Posterior vena cava (tissue), 2 donors: ENCODE data around the gene FUBP1. TPM values are rescaled to one million over a fixed set of nuclear protein-coding genes. Genes with fewer than 3 reads are reported as not detected.
"Not testable (repeated sequence)": the region's sequence is repeated elsewhere in the genome, so short reads cannot be mapped to it uniquely, and the experiment has no call there.

Source experiments
- DNase-seq: peaks from one replicate; pipeline ENCODE4 v3.0.0-alpha.2; 2020; ENCODE audit warnings: low spot score
- intact Hi-C, 2 donors: fragments of 100-400 bp; cut with DNase I; formaldehyde crosslinking; loops; one replicate each; pipeline versions ENCODE4 v1.14.1 to v1.14.2; 2022 to 2023
- long read RNA-seq, 2 donors: library from polyadenylated mRNA; unstranded; transcript quantifications; one replicate each; pipeline ENCODE4 v2.0.0, GENCODE V29; 2020 to 2021
- total RNA-seq, 2 donors: library from RNA; stranded (reverse); fragmentation: NEBNext Ultra II Directional; extraction: Animal tissue kit (Norgen Biotek cat#: 25700); gene quantifications; one replicate each; pipeline ENCODE4 v1.2.1, GENCODE V29; 2021
- donor health status: DM: yes; HTN: yes; CAD: no.
- donor health status: DM: yes; HTN: yes; CAD: no.

The FUBP1 gene
- total RNA-seq: 10 to 100 TPM; 90.7 to 99.3 TPM
- long read RNA-seq, donor 1, partial matches to known transcripts: 3 of 12 reads
- long read RNA-seq, donor 1, other reads (novel, unspliced or antisense): 7 of 12 reads
- long read RNA-seq, donor 2, partial matches to known transcripts: 7 of 30 reads
- long read RNA-seq, donor 2, other reads (novel, unspliced or antisense): 19 of 30 reads

- DNase-seq: peak; percentile 98
- intact Hi-C loops: loop anchor here in 1 of 2 donors (10.0 kb wide), 1 partner anchor 126 kb away; no protein-coding TSS in a partner anchor
Measured at GRCh38 chr1:77978969-77979876, at the start of gene FUBP1. TSS of gene FUBP1 (minus strand) at chr1:77979072. CDS start at chr1:77979004, 68 bp downstream.

- intact Hi-C loops, DNase-seq: not testable (repeated sequence)
Measured at GRCh38 chr1:78021134-78021533, 42.3 kb upstream of the FUBP1 start.

- intact Hi-C loops: loop anchor here in 1 of 2 donors (10.0 kb wide), 1 partner anchor 86 kb away; no protein-coding TSS in a partner anchor
- DNase-seq: no peak
Measured at GRCh38 chr1:78019024-78019423, 40.2 kb upstream of the FUBP1 start.

GRCh38 chr1:78015148-78015547 is 36.3 kb upstream of the FUBP1 start:
- no peak for DNase-seq
- intact Hi-C loops: loop anchor here in 1 of 2 donors (10.0 kb wide), 1 partner anchor 90 kb away; no protein-coding TSS in a partner anchor

- intact Hi-C loops: loop anchor here in 1 of 2 donors (10.0 kb wide), 1 partner anchor 94 kb away; no protein-coding TSS in a partner anchor
- DNase-seq: no peak
Measured at GRCh38 chr1:78011050-78011449, 32.2 kb upstream of the FUBP1 start.

- no peak for DNase-seq
- intact Hi-C loops: loop anchor here in 1 of 2 donors (10.0 kb wide), 1 partner anchor 95 kb away; no protein-coding TSS in a partner anchor
Measured at GRCh38 chr1:78009836-78010235, 31.0 kb upstream of the FUBP1 start.

- intact Hi-C loops: no loop called here
- no peak for DNase-seq
Measured at GRCh38 chr1:78009276-78009675, 30.4 kb upstream of the FUBP1 start.

- no peak for DNase-seq
- intact Hi-C loops: no loop called here
Measured at GRCh38 chr1:78007677-78008341, 28.9 kb upstream of the FUBP1 start.

- intact Hi-C loops: no loop called here
Measured at GRCh38 chr1:78006521-78006920, 27.6 kb upstream of the FUBP1 start.

GRCh38 chr1:78005755-78006154 is 26.9 kb upstream of the FUBP1 start:
- no peak for DNase-seq
- intact Hi-C loops: no loop called here

More at GRCh38 chr1:78006521-78006920, 27.6 kb upstream of the FUBP1 start:
- no peak for DNase-seq

- no peak for DNase-seq
- intact Hi-C loops: no loop called here
Measured at GRCh38 chr1:78005448-78005722, 26.5 kb upstream of the FUBP1 start.

GRCh38 chr1:78004719-78005447 is 26.0 kb upstream of the FUBP1 start, which contains the start of gene DNAJB4:
TSS of gene DNAJB4 (plus strand) at chr1:78004939. CDS start at chr1:78005111, 172 bp downstream.
- DNase-seq: no peak
- intact Hi-C loops: no loop called here

- intact Hi-C loops: no loop called here
- no peak for DNase-seq
Measured at GRCh38 chr1:78003882-78004718, 25.2 kb upstream of the FUBP1 start.

- no peak for DNase-seq
- intact Hi-C loops: no loop called here
Measured at GRCh38 chr1:78003070-78003746, 24.3 kb upstream of the FUBP1 start.

- intact Hi-C loops, DNase-seq: not testable (repeated sequence)
Measured at GRCh38 chr1:78000536-78000935, 21.7 kb upstream of the FUBP1 start.

GRCh38 chr1:77996734-77997133 is 17.9 kb upstream of the FUBP1 start:
- no peak for DNase-seq
- intact Hi-C loops: no loop called here

- DNase-seq: no peak
- intact Hi-C loops: no loop called here
Measured at GRCh38 chr1:77994117-77994705, 15.3 kb upstream of the FUBP1 start.
